GM19043 (cell line): ENCODE measurements around the gene TPRG1.
"Not testable (repeated sequence)": the region's sequence is repeated elsewhere in the genome, so short reads cannot be mapped to it uniquely, and the experiment has no call there.

ENCODE experiments used
- ATAC-seq: cut with Tn5 transposase; IDR thresholded peaks from one replicate; pipeline ENCODE4 v1.9.1; 2021; ENCODE audit warnings: low read depth; ENCODE audit not compliant: unreplicated experiment

The TPRG1 gene

DNA sequence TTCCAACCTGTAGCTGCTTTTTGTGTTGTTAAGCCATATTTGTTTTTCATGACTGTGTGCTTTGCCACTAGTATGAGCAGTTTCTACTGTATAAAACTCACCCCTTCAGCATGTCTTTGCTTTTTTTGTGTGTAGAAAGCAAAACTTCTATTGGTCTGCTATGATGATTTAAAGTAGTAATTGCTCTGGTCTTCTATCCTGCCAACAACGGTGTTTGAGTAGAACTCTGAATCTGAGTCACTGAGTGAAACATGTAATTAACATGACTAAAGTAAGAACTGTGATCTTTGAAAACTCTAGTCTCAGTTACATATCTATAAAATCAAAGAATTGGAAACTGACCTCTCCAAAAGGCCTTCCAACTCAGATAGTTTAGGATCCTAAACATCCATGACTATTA is 133.6 kb downstream of the TPRG1 start:
- ATAC-seq: peak; percentile 43

DNA sequence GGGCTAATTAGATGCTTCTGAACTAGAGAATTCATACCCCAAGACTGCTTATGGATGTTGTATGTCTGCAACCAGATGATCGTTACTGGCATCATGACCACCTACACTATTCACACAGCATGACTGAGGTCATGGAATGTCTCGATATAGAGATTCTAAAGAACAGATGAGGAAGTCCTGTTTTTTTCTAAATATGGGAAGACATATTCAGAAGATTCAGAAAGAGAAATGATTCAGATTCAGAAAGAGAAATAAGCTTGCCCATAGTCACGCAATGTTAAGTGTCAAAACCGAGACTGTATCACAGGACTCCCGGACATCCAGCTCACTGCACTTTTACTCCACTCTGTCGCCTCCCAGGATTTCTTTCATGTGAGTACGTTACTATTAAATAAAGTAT is 136.2 kb downstream of the TPRG1 start:
- ATAC-seq: no peak

DNA sequence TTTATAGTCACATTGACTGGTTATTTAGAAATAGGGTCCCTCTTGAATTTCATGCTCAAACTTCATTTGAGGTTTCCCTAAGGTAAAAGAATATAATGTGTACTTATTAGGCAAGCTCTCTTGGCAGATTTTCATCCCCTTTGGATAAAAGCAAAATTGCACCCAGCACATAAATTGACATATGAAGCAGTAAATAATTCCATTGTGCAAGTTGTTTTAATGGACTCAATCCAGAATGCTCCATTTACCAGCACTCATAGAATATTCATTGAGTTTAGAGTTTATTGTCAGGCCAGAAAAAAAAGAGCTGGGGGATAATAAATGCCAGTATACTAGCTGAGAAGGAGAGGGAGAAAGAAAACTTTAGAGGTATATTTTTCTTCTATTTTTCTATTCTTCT is 136.8 kb downstream of the TPRG1 start:
- ATAC-seq: no peak

DNA sequence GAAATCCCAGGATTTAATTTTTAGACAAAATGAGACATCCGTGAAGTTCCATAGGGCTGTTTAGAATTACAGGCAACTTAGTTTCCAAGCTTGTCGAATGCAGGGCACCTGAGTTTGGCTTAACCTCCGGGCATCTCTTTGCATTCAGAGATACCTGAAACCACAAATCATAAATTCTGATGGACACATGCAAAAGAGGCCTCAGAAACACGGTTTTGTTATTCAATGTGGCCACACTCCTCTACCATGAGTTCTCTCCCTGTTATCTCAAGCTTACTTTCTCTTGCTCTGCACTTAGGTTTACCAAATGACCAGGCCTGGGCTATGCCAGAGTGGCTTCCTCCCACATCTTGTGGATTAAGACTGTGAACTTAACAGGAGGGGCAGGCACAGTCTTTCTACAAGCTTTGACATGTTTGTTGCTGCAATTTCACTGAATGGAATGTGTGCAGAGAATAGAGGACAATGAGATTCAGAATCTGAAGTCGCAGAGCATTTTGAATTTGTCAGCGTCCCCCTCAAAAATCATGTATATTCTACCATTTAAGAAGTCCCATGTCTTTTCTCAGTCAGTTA is 137.7 kb downstream of the TPRG1 start:
- no peak for ATAC-seq

DNA sequence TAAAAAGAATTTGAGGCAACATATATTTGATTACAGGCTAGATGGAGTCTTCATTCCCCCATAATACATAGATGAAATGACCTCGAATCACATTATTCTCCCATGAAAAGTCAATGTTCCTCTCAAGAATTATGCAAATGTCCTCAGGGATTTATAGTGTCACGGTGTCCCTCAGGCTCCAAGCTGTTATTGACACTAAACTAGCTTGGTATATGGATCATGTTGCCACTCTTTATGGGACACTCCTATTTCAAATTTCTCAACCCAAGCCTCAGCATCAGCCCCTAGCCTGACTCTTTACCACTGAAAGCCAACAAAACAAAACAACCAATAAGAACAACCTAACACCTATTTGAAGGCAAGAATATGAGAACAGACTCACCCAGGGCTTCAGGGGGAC is 139.8 kb downstream of the TPRG1 start:
- ATAC-seq: no peak

DNA sequence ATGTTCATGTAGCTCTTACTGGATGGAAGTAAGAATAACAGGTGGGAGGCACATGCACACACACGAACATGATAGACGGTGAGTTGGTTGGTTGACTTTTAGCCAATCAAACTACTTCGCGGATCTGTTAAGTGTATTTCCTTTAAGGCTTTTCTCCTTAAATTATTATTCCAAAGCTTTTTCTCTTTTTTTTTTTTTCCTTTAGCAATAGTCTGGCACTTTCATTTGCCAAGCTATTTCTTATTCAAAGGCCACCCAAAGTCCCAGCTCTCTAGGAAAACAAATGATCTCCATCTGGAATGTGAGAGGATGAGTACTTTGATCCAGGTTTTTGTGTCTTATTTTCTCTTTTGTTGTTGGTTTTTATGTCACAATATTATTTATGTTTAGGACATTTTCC is 141.1 kb downstream of the TPRG1 start:
- no peak for ATAC-seq

DNA sequence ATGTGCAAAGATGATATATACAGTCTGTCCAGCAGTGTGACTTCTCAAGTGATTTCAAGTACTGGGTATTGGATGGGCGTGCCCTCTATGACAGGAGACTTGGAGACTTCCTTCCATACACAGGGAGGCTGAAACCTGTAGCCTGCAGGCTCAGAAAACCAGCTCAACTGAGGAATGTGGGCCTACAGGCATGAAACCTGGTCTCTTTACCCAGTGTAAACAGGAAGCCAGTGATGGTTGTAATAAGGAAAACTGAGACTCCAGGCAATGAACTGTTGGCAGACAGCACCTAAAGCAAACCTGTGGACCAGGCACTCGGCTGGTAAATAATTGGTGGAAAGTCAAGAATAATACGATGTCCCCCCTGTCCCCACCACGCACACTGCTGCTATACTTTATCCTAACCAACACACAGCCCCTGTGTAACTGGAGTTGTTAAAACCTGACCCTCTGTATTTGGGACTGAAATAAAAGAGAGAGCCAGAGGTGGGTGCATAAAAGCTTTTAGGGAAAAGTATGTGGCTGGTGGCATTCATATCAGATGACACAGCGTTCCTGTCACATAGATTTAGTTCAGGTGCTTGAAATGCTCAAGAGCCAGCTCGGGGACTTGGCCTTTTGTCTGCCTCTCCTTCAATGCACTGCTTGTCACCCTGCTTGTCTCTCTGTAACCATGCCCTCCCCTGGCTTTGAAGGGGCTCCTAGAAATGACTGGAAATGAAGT is 144.7 kb downstream of the TPRG1 start:
- no peak for ATAC-seq

DNA sequence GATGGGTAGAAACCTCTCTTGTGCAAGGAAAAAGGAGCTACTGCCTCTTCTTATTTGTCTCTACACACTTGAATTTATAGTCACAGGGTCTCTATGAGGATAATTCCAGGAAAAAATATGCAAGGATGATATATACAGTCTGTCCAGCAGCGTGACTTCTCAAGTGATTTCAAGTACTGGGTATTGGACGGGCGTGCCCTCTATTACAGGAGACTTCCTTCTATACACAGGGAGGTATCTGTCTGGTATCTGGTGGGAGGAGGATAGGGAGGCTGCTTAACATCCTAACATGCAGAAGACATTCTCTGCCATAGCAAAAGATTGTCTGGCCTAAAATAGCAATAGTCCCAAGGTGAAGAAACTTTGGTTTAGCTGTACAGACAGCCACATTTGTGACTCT is 146.1 kb downstream of the TPRG1 start:
- no peak for ATAC-seq

DNA sequence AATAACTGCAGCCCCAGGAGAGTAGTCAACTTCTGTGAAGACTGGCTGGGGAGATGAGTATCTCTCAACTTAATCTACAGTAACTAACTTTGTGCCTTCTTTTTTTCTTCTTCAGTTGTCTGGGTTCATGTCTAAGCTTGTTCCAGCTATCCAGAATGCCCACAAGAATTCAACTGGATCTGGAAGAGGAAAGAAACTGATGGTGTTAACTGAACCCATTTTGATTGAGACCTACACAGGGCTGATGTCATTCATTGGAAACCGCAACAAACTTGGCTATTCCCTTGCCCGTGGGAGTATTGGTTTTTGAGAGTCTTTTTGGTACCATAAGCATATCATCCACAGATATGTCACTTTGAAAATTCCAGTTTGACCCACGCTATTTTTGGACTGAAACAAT is 148.7 kb downstream of the TPRG1 start:
- ATAC-seq: no peak

DNA sequence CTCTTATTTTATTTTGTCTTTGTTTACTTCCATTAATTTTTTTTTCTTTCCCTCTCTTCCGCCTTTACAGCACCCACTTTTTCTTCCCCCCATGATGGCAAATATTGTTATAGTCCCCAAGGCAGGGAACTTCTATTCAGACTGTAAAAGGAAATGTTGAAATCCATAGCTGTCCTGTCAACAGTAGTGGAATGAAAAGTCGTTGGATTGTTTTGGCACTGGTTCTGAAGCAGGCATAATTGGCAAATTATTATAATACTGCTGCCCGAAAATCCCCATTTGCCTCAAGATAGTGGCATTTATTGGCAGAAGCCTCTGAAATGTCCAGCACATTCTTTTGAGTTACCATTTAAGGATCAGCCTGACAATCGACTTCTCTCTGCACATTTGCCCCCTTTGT is 150.6 kb downstream of the TPRG1 start:
- no peak for ATAC-seq

DNA sequence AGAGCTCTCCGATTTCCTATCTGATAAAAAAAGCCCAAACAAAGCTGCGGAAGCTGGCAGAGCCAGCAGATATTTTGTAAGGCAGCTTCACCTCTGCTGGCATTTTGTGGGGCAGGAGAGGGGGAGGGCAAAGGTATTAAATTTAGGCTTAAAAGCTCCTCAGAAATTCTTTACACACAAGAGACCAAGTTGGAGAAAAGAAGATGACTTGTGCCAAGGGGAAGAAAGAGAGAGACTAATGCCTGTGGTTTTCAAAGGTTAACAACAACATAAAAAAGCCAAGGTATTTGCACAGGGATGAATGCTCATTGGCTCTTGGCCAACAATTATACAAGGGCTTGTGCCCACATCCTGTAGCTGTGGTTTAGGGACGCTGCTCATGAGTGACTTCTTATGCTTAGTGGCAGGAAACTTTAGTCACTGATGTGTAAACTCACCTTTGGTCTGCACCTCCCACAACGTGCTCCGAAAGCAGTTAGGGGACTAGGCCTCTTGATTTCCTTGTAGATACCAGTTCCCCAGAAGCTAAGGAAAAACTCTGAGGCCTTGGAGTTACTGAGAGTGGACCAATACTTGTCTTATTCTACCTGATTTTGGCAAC is 152.9 kb downstream of the TPRG1 start:
- ATAC-seq: peak; percentile 100

DNA sequence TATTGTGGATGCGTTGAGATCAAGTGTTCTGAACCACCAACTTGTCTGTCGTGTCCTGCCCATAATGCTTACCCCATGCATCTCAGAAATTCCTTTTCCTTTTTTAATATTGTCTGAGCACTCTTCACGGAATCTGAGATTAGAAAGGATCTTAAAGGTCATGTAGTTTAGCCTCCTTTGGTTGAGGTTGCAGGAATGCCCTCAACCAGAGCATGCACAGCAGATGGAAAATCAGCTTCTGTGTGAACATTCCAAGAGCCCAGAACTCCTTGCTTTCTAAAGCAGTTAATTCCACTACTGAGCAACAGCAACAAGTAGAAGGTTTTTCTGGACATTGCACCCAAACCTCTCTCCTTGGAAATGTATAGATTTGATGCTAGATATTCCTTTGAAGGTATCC is 153.7 kb downstream of the TPRG1 start:
- ATAC-seq: no peak

DNA sequence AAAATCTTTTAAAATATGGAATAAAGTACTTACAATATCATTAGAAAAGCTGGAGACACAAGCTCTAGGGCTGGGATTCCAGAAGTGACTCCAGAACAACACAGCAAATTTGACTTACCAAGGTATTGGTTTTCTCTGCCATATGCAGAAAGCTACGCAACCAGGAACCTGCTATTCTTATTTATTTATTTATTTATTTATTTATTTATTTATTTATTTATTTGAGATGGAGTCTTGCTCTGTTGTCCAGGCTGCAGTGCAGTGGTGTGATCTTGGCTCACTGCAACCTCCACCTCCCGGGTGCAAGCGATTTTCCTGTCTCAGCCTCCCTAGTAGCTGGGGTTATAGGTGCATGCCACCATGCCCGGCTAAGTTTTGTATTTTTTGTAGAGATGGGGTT is 157.9 kb downstream of the TPRG1 start:
- not testable (repeated sequence) for ATAC-seq

DNA sequence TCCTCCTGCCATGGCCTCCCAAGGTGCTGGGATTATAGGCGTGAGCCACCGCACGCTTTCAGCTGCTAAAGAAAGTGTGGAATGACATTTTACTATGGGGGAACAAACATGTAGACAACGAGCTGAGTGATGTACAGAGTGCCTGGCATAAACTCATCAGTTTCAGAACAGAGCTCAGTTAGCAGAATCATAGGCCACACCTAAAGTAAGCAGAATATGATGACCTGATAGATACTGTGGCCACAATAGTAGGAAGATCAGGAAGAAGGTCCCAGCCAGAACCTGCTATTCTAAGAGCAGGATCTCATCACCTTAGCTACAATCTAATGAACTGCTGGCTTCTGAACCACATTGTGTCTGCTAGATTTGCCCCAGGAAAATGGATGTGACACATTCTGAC is 158.3 kb downstream of the TPRG1 start:
- no peak for ATAC-seq

DNA sequence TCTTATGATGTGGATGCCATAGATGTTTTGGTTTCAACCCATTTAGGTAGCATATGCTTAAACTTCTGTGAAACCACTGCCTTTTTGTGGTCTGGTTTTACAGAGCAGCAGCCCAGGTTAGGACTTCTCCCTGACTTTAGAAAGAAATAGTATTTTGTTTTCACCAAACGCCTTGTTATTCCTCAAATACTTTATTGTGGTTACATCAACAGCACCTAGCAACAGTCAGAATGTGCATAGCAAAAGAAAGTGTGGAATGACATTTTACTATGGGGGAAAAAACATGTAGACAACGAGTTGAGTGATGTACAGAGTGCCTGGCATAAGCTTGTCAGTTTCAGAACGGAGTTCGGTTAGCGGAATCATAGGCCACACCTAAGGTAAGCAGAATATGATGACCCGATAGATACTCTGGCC is 159.2 kb downstream of the TPRG1 start:
- ATAC-seq: no peak

DNA sequence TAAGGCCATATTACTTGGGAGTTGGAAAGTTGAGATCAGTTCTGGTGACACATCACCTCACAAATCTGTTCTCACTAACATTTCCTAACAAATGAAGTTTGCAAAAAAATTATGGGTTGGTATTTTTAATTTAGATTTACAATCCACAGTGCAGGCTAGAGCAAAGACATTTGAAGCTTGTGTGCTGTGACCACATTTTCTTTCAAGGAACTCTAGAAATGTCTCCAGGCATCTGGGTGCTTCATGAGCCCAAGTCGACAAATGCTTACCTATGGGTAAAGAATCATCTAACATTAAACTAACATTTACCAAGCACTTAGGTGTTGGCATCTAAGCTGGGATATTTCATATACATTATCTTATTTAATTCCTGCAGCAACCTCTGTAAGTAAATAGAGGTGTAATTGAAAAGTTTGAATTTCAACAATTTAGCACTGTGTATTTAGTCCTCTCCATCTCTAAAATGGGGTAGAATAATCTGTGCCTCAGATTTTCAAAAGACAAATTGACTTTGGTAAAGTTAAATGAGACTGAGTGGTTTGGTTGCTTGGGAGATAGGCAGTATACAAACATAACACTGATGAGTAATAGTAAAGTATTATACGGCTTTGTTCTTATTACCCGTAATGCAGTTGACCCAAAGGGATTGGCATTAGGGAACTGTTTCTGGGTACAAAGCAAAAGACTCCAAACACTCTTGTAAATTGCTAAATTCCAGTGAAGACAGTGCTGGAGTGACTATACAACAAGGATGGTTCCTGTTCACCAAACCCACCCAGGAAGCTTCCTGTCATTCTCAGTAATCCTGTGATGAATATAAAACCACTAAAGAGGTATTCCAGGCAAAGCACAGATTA is 162.5 kb downstream of the TPRG1 start:
- ATAC-seq: no peak

DNA sequence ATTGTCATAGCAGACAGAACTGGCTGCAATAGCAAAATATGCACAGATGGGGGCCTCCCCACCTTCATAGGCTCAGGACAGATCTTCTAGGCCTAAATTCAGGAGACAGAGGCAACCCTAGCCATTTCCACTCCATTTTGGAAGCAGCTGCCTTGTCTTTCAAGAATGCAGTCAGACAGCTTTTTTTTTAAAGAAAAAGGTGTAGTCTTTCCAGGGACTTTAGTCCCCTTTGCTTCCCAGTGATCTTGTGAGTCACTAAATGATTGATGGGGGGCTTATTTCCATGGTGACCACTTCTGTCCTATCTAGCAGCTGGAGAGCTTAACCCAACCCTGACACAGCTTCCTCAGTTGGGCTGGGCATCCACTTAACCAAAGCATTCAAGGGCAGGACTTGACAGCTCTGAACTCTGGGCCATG is 165.9 kb downstream of the TPRG1 start:
- no peak for ATAC-seq

DNA sequence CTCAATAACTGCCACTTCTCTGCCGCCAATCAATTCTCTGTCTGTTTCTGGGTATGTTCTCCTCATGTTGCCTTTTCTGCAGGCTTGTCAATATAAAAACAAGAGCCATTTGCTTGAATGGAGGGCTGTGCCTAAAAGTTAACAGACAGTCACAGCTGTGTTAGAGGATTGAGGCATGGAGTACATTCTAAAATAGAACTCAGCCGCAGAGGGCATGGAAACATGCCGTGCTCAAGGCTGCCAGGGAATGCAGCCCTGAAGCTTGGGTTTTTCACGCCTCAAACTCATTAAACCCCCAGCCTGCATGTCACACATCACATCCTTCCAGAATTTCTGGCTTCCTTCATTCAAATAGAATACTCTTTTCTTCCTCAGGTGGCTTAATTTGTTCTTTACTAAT is 166.6 kb downstream of the TPRG1 start:
- ATAC-seq: no peak

DNA sequence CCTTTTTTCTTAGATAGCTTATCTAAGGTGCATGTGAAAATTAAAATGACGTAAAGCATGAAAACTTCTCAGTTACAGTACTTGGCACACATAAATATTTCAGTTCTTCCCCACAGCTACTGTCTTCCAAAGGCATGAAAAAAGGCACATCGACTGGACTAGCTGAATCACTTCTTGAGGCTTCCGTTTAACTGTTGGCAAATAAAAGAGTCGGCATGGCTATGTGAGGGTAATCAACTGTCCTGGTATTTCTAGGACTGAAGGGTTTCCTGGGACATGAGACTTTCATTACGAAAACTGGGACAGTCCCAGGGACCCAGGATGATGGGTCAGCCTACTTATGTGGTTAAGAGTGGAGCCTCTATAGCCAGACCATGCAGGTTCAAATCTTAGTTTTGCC is 168.2 kb downstream of the TPRG1 start:
- ATAC-seq: no peak

DNA sequence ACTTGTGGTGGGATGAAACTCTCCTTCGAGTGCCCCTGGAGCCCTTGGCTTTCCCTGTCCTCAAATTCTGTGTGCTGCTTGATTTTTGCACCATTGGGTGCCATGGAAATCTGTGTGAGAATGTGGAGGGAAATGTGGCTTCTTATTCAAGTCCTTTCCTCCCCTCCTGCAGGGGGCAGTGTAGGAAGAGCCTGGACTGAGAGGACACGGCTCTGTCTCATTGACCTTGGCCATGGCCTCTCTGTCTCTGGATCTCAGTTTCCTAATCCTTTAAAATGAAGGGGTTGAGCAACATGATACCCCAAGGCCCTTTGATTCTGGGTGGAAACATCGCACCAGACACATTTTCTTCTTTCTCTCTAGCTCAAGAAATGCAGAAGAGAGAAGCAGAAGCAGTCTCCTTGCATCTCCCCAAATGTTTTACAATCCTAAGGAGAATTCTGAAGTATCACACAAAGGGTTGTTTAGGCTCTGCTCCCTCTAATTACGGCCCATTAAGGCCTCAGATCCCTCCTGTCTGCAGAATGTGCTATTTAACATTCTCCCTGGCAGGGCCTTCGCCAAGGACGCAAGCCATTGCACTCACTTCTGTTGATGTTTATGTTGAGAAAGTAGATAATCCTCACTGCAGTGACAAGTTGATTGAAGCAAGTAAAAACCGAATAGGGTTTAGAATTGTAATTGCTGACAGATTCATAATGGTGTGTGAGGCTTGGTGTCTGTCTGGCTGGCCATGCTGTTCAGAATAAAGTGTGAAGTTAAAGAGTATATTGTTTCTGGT is 169.1 kb downstream of the TPRG1 start:
- no peak for ATAC-seq

DNA sequence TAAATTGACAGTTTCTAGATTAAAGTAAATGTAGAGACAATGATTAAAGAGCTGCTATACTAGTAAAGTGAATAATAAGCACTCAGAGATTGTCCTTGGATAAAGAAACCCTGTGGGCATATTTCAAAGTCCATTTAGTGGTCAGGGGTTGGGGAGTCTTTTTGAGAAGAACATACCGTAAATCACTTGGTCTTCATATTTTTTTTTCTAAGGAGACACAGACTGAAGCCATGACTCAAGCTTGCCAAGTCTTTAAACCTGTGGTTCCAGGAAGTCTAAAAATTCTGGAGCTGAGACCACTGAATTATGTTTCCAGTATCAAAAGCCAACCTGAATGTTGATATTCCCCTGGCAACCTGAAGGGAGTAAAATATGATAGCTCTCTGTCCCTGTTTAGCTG is 171.0 kb downstream of the TPRG1 start:
- ATAC-seq: no peak
